DND-41 (cell line): Measurements from ENCODE around the gene CASQ2.

Experiments
- ATAC-seq: fragments of 200-7000 bp; cut with Tn5 transposase; 3 replicates; pipeline ENCODE4 v1.9.1; 2021; ENCODE audit warnings: low read depth; ENCODE audit not compliant: insufficient read depth
- DNase-seq: peaks from one replicate; pipeline ENCODE4 v3.0.0-alpha.2; 2020
- H2AFZ ChIP-seq: 2 replicates; pipeline ENCODE4 v1.6.0; 2012; ENCODE audit warnings: low read depth, low read length
- H3K27ac ChIP-seq: 2 replicates; pipeline ENCODE4 v1.5.1; 2012; ENCODE audit warnings: low read length, inconsistent platforms
- H3K27me3 ChIP-seq: fragments of 200-600 bp; sonication (generic); 2 replicates; pipeline ENCODE4 v1.6.0; 2012; ENCODE audit warnings: low read length, mild to moderate bottlenecking, inconsistent platforms; ENCODE audit not compliant: insufficient read depth, poor library complexity
- H3K36me3 ChIP-seq: 2 replicates; pipeline ENCODE4 v1.5.1; 2012; ENCODE audit warnings: low read length, inconsistent platforms; ENCODE audit not compliant: insufficient read depth
- H3K4me1 ChIP-seq: 2 replicates; pipeline ENCODE4 v1.5.1; 2012; ENCODE audit warnings: mild to moderate bottlenecking, low read length; ENCODE audit not compliant: insufficient read depth
- H3K4me2 ChIP-seq: 2 replicates; pipeline ENCODE4 v1.6.0; 2012; ENCODE audit warnings: mild to moderate bottlenecking, moderate library complexity, low read length, inconsistent platforms; ENCODE audit not compliant: insufficient read depth
- H3K4me3 ChIP-seq, 2 experiments: fragments of 200-600 bp in 1 of 2; shearing (Covaris generic) in 1 of 2; 2 replicates each; pipeline ENCODE4 v1.5.1; 2012 to 2016; ENCODE audit warnings: inconsistent platforms in 2 of 2, low read length in 2 of 2, mild to moderate bottlenecking in 2 of 2, low read depth in 1 of 2, moderate library complexity in 1 of 2
- H3K79me2 ChIP-seq: 2 replicates; pipeline ENCODE4 v1.6.0; 2012; ENCODE audit warnings: low read length, inconsistent platforms; ENCODE audit not compliant: insufficient read depth
- H3K9ac ChIP-seq: 2 replicates; pipeline ENCODE4 v1.6.0; 2012; ENCODE audit warnings: low read depth, mild to moderate bottlenecking, inconsistent platforms, low read length, moderate library complexity
- H3K9me3 ChIP-seq: 2 replicates; pipeline ENCODE4 v1.5.1; 2012; ENCODE audit warnings: low read length, moderate library complexity, mild to moderate bottlenecking, inconsistent platforms; ENCODE audit not compliant: insufficient read depth, severe bottlenecking
- H4K20me1 ChIP-seq: 2 replicates; pipeline ENCODE4 v1.6.0; 2012; ENCODE audit warnings: low read length; ENCODE audit not compliant: insufficient read depth
- EZH2 ChIP-seq: IDR thresholded peaks from 3 replicates; pipeline ENCODE4 v1.6.1; 2012; ENCODE audit warnings: borderline replicate concordance, low read depth, mild to moderate bottlenecking, moderate library complexity, low read length, inconsistent platforms; ENCODE audit not compliant: severe bottlenecking
- TF ChIP-seq, protein P1 (sequence below): IDR thresholded peaks from 2 replicates; pipeline ENCODE4 v1.5.1; 2012; ENCODE audit warnings: borderline replicate concordance, low read length, moderate library complexity, mild to moderate bottlenecking; ENCODE audit not compliant: poor library complexity, severe bottlenecking; ENCODE audit errors: extremely low read depth

CASQ2 gene

DNA sequence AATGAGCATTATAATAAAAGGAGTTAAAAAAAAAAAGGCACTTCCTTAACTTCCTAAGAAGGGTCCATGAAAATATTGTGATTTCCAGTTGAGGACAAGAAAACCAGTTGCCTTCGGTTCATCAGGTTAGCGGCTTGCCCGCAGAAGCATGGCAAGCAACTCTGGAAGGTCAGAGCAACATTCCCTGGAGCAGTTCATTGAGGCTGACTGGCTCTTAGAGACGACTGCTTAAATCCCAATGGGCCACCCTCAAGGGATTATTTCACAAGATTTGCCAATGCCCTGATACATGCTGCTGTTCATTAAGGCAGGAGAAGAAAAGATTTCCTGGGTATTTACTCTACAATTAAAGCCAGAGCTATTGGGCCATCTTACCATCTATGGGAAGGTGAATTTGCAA is 29.0 kb upstream of the CASQ2 start:
- Histone ChIP-seq H3K9me3 (no peaks in the 10 kb centered on the region), H3K27me3 (peaks cover 20% of the 10 kb centered on the region), H3K4me1 (no peaks in the 10 kb centered on the region), H3K79me2 (no peaks in the 10 kb centered on the region), H4K20me1 (no peaks in the 10 kb centered on the region), H3K4me3 (no peak overlapping the region), H3K36me3 (no peaks in the 10 kb centered on the region), H2AFZ (no peak overlapping the region), H3K4me2 (no peak overlapping the region), H3K27ac (no peak overlapping the region), H3K9ac (no peak overlapping the region)
- TF ChIP-seq EZH2, result no peak
- TF ChIP-seq, protein P1, sequence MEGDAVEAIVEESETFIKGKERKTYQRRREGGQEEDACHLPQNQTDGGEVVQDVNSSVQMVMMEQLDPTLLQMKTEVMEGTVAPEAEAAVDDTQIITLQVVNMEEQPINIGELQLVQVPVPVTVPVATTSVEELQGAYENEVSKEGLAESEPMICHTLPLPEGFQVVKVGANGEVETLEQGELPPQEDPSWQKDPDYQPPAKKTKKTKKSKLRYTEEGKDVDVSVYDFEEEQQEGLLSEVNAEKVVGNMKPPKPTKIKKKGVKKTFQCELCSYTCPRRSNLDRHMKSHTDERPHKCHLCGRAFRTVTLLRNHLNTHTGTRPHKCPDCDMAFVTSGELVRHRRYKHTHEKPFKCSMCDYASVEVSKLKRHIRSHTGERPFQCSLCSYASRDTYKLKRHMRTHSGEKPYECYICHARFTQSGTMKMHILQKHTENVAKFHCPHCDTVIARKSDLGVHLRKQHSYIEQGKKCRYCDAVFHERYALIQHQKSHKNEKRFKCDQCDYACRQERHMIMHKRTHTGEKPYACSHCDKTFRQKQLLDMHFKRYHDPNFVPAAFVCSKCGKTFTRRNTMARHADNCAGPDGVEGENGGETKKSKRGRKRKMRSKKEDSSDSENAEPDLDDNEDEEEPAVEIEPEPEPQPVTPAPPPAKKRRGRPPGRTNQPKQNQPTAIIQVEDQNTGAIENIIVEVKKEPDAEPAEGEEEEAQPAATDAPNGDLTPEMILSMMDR, result no peak
- ATAC-seq, result no peak
- DNase-seq, result no peak

DNA sequence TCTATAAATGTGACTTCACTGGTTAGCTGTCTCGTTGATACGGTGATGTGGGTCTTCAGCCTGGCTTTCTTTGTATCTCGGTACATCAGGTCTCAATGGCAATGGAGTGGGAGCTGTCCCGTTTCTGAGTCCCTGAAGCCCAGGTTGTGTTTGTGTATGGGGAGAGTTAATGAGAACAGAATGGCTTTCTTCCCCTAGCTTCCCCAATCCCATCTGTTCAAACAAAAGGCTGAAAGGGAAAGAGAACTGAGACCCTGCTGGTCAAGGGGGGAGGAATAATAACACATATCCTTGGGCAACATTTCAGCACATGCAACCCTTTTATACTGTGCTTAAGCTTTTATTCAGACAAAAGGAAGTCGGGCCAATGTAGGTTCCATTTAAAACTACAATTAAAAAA is 28.4 kb upstream of the CASQ2 start:
- DNase-seq, result no peak
- no peak overlapping the region for H3K9ac ChIP-seq
- no peak overlapping the region for H3K4me3 ChIP-seq
- no peaks in the 10 kb centered on the region for H3K9me3 ChIP-seq
- no peaks in the 10 kb centered on the region for H3K79me2 ChIP-seq
- no peak overlapping the region for H2AFZ ChIP-seq
- no peaks in the 10 kb centered on the region for H3K36me3 ChIP-seq
- H3K27ac ChIP-seq, result no peak overlapping the region
- H3K27me3 ChIP-seq, result peaks cover 21% of the 10 kb centered on the region
- no peak overlapping the region for H3K4me2 ChIP-seq
- H3K4me1 ChIP-seq, result no peaks in the 10 kb centered on the region
- ATAC-seq, result no peak
- H4K20me1 ChIP-seq, result no peaks in the 10 kb centered on the region
- TF ChIP-seq, protein P1, result no peak
- TF ChIP-seq EZH2, result no peak

DNA sequence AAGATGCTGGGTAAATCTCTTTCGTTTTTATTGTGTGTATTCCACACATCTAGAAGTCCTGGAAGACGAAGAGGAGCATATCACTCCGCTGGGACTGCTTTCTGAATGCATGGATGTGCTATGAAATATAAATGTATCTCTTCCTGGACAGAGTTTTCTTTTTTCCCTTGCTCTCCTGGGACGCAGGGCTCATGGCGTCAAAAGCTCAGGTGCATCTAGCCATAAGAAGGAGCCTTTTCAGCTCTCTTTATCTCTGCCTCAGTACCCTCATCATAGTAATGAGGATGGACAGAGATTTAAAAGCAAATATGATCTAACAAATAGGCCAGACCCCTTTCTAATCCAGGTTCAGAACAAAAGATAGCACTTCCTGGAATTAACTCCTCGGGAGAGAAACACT is 27.5 kb upstream of the CASQ2 start:
- no peak for TF ChIP-seq EZH2
- TF ChIP-seq, protein P1, result no peak
- H3K4me2 ChIP-seq, result no peak overlapping the region
- no peak overlapping the region for H3K4me3 ChIP-seq
- H3K27ac ChIP-seq, result no peak overlapping the region
- no peak overlapping the region for H2AFZ ChIP-seq
- H3K79me2 ChIP-seq, result no peaks in the 10 kb centered on the region
- DNase-seq (no peak), ATAC-seq (no peak)
- no peaks in the 10 kb centered on the region for H3K4me1 ChIP-seq
- no peaks in the 10 kb centered on the region for H3K9me3 ChIP-seq
- no peaks in the 10 kb centered on the region; the same call in 1 of the 2 replicates for H4K20me1 ChIP-seq
- H3K27me3 ChIP-seq, result peaks cover 25% of the 10 kb centered on the region
- no peaks in the 10 kb centered on the region for H3K36me3 ChIP-seq
- no peak overlapping the region for H3K9ac ChIP-seq

DNA sequence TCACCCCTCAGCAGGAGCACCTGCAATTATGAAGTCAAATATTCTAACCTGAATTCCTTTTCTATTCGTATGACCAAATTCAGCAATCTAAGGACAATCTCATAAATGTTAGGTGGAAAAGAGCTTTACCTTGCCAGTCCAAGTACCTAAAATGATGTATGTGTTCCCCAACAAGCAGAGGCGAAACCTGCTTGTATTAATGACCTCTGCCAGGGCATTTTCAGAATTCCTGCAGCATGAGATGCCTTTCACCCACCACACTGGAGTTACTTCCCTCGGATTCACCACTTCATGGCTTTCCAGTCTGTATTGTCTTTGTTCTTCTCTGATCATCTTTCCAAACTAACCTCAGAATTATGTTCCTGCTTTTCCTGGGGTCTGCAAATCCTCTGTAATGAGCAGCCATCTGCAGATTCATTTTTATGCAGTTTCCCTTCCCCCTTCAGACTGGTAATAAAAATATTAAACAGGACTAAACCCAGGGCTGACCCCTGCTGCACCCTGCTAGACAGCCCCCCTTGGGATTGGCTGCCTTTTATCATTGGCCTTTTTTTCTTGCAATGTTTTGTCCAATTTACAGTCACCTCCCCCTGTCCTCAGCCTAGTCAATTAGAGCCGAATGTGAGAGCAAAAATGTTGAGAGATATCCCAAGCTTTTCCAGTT is 26.6 kb upstream of the CASQ2 start:
- no peak for ATAC-seq
- no peaks in the 10 kb centered on the region; the same call in 1 of the 2 replicates for H4K20me1 ChIP-seq

More for the DNA sequence above, 26.6 kb upstream of the CASQ2 start:
- H3K4me3 ChIP-seq, result no peak overlapping the region
- no peak overlapping the region for H2AFZ ChIP-seq
- no peak for TF ChIP-seq EZH2
- TF ChIP-seq, protein P1, result no peak
- peaks cover 25% of the 10 kb centered on the region for H3K27me3 ChIP-seq
- no peaks in the 10 kb centered on the region for H3K36me3 ChIP-seq
- H3K9me3 ChIP-seq, result no peaks in the 10 kb centered on the region
- H3K9ac ChIP-seq, result no peak overlapping the region
- no peaks in the 10 kb centered on the region for H3K4me1 ChIP-seq
- H3K79me2 ChIP-seq, result no peaks in the 10 kb centered on the region
- H3K4me2 ChIP-seq, result no peak overlapping the region
- no peak overlapping the region for H3K27ac ChIP-seq
- DNase-seq, result no peak
